Measurements from ENCODE around the gene ZMAT5. TPM values are rescaled to one million over a fixed set of nuclear protein-coding genes. Genes with fewer than 3 reads are reported as not detected.

The ZMAT5 gene
- total and polyA plus RNA-seq, 9 of the 15 experiments (the other 6 are each of a cell fraction or from before 2014, with no cell fraction given): 2.0 to 25.2 (median 11.9) TPM

DNA sequence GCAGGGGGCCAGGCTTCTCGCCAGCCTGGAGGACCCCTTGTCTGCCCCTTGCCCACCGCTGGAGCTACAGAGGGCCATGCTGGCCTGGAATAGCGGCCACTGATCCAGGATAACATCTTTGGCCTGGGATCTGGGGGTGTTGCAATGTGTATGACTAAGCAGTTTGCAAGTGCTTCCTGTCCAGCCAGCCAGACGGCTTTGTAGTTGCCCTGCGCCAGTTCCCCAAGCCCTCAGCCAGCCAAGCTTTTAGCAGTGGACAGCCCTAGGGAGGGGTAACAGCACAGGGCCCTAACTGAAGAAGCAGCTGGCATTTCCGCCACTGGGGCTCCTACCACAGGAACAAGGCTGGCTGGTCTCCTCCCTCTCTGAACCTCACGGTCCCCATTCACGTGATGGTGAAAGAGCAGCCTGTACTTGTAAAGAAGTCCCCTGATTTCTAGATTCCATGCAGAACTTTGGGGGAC is 32.4 kb upstream of the ZMAT5 start (continued):
- TF ChIP-seq, protein P1, sequence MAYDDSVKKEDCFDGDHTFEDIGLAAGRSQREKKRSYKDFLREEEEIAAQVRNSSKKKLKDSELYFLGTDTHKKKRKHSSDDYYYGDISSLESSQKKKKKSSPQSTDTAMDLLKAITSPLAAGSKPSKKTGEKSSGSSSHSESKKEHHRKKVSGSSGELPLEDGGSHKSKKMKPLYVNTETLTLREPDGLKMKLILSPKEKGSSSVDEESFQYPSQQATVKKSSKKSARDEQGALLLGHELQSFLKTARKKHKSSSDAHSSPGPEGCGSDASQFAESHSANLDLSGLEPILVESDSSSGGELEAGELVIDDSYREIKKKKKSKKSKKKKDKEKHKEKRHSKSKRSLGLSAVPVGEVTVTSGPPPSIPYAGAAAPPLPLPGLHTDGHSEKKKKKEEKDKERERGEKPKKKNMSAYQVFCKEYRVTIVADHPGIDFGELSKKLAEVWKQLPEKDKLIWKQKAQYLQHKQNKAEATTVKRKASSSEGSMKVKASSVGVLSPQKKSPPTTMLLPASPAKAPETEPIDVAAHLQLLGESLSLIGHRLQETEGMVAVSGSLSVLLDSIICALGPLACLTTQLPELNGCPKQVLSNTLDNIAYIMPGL (CRISPR knock-in tag; IDR thresholded peaks at IDR 0.05): no peak
- TF ChIP-seq ZNF445 (CRISPR knock-in tag; IDR thresholded peaks at IDR 0.05; ENCODE audit: low read depth) (no peak), ZNF217 (CRISPR knock-in tag; IDR thresholded peaks at IDR 0.05) (no peak), NCOR1 (IDR thresholded peaks at IDR 0.05) (peak; percentile 60), TRIM24 (IDR thresholded peaks at IDR 0.05) (peak; percentile 78 to 85), NR2C1 (IDR thresholded peaks at IDR 0.05) (peak; percentile 69), NR2C1 (tag; IDR thresholded peaks at IDR 0.05) (peak; percentile 83), CBX3 (IDR thresholded peaks at IDR 0.05; ENCODE audit: borderline replicate concordance in 1 of 2, low read length in 2 of 2) (0 out of 3 replicates have a peak, but pooled peaks of 1 of the 2 experiments have one; percentile 19), MTA2 (IDR thresholded peaks at IDR 0.05; ENCODE audit: low read depth) (peak; percentile 18; the same call in 1 of the 2 replicates), RNF2 (IDR thresholded peaks at IDR 0.05) (0 out of 2 replicates have a peak, but pooled peaks have one; percentile 35), CTBP1 (IDR thresholded peaks at IDR 0.05; ENCODE audit: borderline replicate concordance) (0 out of 2 replicates have a peak, but pooled peaks have one; percentile 39), C11orf30 (IDR thresholded peaks at IDR 0.05; ENCODE audit: low read depth) (peak; percentile 96), MECOM (CRISPR knock-in tag; IDR thresholded peaks at IDR 0.05) (0 out of 2 replicates have a peak, but pooled peaks have one; percentile 42), CEBPB (tag; IDR thresholded peaks at IDR 0.05) (peak; percentile 99), JUN (IDR thresholded peaks at IDR 0.05; ENCODE audit: borderline replicate concordance, low read depth, low read length) (peak; percentile 66; the same call in 1 of the 2 replicates), JUN (CRISPR knock-in tag; IDR thresholded peaks at IDR 0.05; ENCODE audit: borderline replicate concordance) (no peak), TRIM28 (IDR thresholded peaks at IDR 0.05) (0 out of 2 replicates have a peak, but pooled peaks have one; percentile 34), GABPA (tag; conservative IDR thresholded peaks at IDR 0.05; ENCODE audit: low read depth) (peak; percentile 61), ATF7 (IDR thresholded peaks at IDR 0.05) (peak; percentile 60), MAFF (IDR thresholded peaks at IDR 0.05; ENCODE audit: low read length) (peak; percentile 88), TEAD4 (IDR thresholded peaks at IDR 0.05; ENCODE audit: low read length) (peak; percentile 39; the same call in 1 of the 2 replicates), TEAD4 (CRISPR knock-in tag; IDR thresholded peaks at IDR 0.05; ENCODE audit: borderline replicate concordance) (no peak), HNRNPLL (IDR thresholded peaks at IDR 0.05; ENCODE audit: low read depth, low read length, poor library complexity, severe bottlenecking) (peak; percentile 61), NFE2 (IDR thresholded peaks at IDR 0.05; ENCODE audit: low read depth) (peak; percentile 99), FOXP1 (CRISPR knock-in tag; IDR thresholded peaks at IDR 0.05) (no peak), GABPB1 (CRISPR knock-in tag; IDR thresholded peaks at IDR 0.05) (0 out of 2 replicates have a peak, but pooled peaks have one; percentile 33), ILF3 (IDR thresholded peaks at IDR 0.05; ENCODE audit: borderline replicate concordance) (no peak), RUNX1 (IDR thresholded peaks at IDR 0.05; ENCODE audit: low read depth) (no peak), SRSF3 (IDR thresholded peaks at IDR 0.05; ENCODE audit: insufficient read depth, low read length) (no peak), SP1 (CRISPR knock-in tag; IDR thresholded peaks at IDR 0.05) (no peak)
- TF ChIP-seq, protein P2, sequence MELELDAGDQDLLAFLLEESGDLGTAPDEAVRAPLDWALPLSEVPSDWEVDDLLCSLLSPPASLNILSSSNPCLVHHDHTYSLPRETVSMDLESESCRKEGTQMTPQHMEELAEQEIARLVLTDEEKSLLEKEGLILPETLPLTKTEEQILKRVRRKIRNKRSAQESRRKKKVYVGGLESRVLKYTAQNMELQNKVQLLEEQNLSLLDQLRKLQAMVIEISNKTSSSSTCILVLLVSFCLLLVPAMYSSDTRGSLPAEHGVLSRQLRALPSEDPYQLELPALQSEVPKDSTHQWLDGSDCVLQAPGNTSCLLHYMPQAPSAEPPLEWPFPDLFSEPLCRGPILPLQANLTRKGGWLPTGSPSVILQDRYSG (tag; conservative IDR thresholded peaks at IDR 0.05; ENCODE audit: low read depth): 0 out of 2 replicates have a peak, but pooled peaks have one; percentile 22
